Measurements from ENCODE around the gene KDM3B.
"Not testable (repeated sequence)": the region's sequence is repeated elsewhere in the genome, so short reads cannot be mapped to it uniquely, and the experiment has no call there.

KDM3B gene, protein sequence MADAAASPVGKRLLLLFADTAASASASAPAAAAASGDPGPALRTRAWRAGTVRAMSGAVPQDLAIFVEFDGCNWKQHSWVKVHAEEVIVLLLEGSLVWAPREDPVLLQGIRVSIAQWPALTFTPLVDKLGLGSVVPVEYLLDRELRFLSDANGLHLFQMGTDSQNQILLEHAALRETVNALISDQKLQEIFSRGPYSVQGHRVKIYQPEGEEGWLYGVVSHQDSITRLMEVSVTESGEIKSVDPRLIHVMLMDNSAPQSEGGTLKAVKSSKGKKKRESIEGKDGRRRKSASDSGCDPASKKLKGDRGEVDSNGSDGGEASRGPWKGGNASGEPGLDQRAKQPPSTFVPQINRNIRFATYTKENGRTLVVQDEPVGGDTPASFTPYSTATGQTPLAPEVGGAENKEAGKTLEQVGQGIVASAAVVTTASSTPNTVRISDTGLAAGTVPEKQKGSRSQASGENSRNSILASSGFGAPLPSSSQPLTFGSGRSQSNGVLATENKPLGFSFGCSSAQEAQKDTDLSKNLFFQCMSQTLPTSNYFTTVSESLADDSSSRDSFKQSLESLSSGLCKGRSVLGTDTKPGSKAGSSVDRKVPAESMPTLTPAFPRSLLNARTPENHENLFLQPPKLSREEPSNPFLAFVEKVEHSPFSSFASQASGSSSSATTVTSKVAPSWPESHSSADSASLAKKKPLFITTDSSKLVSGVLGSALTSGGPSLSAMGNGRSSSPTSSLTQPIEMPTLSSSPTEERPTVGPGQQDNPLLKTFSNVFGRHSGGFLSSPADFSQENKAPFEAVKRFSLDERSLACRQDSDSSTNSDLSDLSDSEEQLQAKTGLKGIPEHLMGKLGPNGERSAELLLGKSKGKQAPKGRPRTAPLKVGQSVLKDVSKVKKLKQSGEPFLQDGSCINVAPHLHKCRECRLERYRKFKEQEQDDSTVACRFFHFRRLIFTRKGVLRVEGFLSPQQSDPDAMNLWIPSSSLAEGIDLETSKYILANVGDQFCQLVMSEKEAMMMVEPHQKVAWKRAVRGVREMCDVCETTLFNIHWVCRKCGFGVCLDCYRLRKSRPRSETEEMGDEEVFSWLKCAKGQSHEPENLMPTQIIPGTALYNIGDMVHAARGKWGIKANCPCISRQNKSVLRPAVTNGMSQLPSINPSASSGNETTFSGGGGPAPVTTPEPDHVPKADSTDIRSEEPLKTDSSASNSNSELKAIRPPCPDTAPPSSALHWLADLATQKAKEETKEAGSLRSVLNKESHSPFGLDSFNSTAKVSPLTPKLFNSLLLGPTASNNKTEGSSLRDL (N-terminal part only)

DNA sequence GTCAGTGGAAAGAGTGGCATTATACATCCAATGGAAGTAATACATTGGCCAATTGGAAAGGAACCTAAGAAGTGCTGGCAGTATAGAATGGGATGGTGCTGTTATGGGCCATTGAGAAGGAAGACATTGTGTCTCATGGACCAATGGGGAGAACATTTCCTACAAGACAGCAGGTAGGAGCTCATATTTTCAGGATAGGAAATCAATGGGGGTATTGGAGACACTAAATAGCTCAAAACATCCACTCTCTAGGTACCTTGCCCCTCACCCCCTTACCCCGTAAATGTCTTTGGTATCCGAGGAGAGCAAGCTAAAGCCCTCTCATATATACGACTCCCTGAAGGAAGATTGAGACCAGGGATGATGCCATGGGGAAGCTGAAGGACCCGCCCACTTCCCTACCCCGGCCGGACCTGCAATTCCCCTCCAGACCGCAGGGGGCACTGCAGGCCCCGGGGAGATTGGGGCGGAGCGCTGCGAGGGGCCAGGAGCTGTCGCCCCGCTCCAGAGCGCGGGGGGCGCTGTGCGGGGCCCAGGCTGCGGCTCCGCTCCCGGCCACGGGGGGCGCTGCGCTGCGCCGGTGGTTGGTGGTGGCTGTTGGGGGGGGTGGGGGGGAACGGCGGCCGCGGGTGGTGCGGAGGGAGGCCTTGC, at the start of gene KDM3B:
TSS of gene KDM3B (plus strand) at position 615 of the 651 bp plus-strand sequence. CDS start 111 bp downstream, outside the sequence.
- H3K9me3 ChIP-seq (ENCODE audit: control insufficient read depth in 2 of 2, low read length in 2 of 2): peaks cover 3% of the 10 kb centered on the region in 2 donors
- H3K9ac ChIP-seq (ENCODE audit: low read length in 2 of 2): peak within 1 kb of the TSS; percentile 87 to 90
- H3K27me3 ChIP-seq (ENCODE audit: control insufficient read depth in 1 of 2, insufficient read depth in 2 of 2, low read length in 2 of 2): no peaks in the 10 kb centered on the region
- peak within 1 kb of the TSS; percentile 81 to 92 for H3K4me3 ChIP-seq (ENCODE audit: low read length in 2 of 2)
- peak within 1 kb of the TSS; percentile 84 for H3K27ac ChIP-seq (ENCODE audit: low read length)
- peaks cover 15 to 24% of the 10 kb centered on the region in 2 donors for H3K36me3 ChIP-seq (ENCODE audit: control insufficient read depth in 2 of 2, insufficient read depth in 2 of 2, low read length in 2 of 2)
- peaks cover 12% of the 10 kb centered on the region for H3K4me1 ChIP-seq (ENCODE audit: control insufficient read depth, insufficient read depth, low read length)

DNA sequence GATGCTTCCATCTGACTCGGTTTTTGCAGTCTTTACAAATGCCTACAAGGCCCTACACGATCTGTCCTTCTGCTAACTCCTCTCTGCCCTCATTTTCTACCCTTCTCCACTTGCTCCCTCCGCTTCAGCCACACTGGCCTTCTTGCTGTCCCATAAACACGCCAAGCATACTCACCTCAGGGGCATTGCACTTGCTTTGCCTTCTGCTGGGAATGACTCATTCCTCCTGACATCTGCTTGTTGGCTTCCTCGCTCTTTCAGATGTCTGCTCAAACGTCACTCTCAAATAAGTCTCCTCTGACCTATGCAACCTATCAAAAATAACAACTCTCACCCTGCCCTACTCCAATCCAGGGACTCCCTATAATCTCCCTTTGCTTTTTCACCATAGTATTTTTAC, 49.1 kb upstream of the KDM3B start:
- Histone ChIP-seq H3K27me3 (ENCODE audit: control insufficient read depth in 1 of 2, insufficient read depth in 2 of 2, low read length in 2 of 2) (no peaks in the 10 kb centered on the region), H3K9ac (ENCODE audit: low read length in 2 of 2) (no peak overlapping the region), H3K27ac (ENCODE audit: low read length) (no peak overlapping the region), H3K4me3 (ENCODE audit: low read length in 2 of 2) (no peak overlapping the region), H3K9me3 (ENCODE audit: control insufficient read depth in 2 of 2, low read length in 2 of 2) (no peaks in the 10 kb centered on the region), H3K4me1 (ENCODE audit: control insufficient read depth, insufficient read depth, low read length) (no peaks in the 10 kb centered on the region), H3K36me3 (ENCODE audit: control insufficient read depth in 2 of 2, insufficient read depth in 2 of 2, low read length in 2 of 2) (no peaks in the 10 kb centered on the region)

DNA sequence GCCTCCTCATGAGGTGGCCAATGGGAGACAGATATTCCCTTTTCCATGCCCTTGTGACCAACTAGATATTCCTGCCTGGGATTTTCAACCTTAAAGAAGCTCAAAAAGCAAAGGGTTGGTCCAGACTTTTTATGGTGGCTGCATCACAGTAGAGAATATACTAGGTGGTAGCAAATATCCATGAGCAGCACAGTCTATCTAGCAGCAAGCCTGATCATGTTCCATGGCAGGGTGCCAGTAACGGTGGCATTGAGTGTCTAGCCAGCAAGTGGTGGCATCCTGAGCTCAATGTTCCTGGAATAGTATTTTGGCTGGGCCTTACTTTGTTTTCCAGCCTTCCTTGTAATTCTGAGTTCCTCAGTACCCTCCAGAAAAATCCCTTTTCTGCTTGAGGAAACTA, 46.7 kb upstream of the KDM3B start:
- H3K27ac ChIP-seq (ENCODE audit: low read length): no peak overlapping the region
- H3K9me3 ChIP-seq (ENCODE audit: control insufficient read depth in 2 of 2, low read length in 2 of 2): no peaks in the 10 kb centered on the region
- no peaks in the 10 kb centered on the region for H3K36me3 ChIP-seq (ENCODE audit: control insufficient read depth in 2 of 2, insufficient read depth in 2 of 2, low read length in 2 of 2)
- no peak overlapping the region for H3K4me3 ChIP-seq (ENCODE audit: low read length in 2 of 2)
- no peaks in the 10 kb centered on the region for H3K4me1 ChIP-seq (ENCODE audit: control insufficient read depth, insufficient read depth, low read length)
- no peak overlapping the region for H3K9ac ChIP-seq (ENCODE audit: low read length in 2 of 2)
- H3K27me3 ChIP-seq (ENCODE audit: control insufficient read depth in 1 of 2, insufficient read depth in 2 of 2, low read length in 2 of 2): no peaks in the 10 kb centered on the region

DNA sequence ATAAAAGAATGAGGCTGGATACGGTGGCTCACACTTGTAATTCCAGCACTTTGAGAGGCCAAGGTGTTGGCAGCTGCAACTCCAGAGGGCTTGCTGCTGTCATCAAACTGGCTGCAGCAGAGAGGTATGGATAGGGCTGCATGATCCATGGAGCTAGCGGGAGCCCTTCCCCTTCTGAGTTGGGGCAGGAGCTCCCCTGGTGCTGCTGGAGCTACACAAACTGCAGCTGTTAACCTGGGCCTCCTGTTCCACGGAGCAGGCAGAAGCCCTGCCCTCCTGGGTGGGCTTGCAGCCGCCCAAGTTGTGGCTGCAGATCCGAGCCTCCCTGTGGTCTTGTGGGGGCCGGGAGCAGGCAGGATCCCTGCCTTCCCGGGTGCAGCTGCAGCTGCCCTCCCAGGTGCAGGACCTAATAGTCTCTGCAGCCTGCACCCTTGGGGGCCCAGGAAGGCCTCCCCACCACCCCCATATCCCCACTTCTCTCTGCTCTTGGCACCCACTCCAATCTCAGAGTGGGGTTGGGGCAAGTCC, 36.7 kb upstream of the KDM3B start:
- H3K36me3 ChIP-seq (ENCODE audit: control insufficient read depth in 2 of 2, insufficient read depth in 2 of 2, low read length in 2 of 2): no peaks in the 10 kb centered on the region

DNA sequence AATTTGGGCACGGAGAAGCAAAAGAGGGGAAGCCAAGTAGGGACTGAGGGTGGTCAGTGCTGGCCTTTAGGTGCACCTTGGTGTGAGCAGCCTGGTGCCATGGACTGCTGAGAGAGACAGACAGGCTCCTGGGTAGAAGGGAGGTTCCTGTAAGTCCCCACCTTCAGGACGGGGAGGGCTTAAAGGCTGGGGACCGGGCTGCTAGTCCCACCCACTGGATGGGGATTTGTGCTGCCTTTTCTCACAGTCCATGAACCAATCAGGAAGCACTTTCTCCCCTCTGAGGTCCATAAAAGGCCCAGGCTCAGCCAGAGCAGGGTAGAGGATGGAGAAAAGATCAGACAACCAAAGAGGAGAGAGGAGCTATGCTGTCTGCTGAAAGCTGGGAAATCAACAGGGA, 36.1 kb upstream of the KDM3B start:
- Histone ChIP-seq H3K9me3 (ENCODE audit: control insufficient read depth in 2 of 2, low read length in 2 of 2) (no peaks in the 10 kb centered on the region), H3K9ac (ENCODE audit: low read length in 2 of 2) (no peak overlapping the region), H3K27me3 (ENCODE audit: control insufficient read depth in 1 of 2, insufficient read depth in 2 of 2, low read length in 2 of 2) (no peaks in the 10 kb centered on the region), H3K4me1 (ENCODE audit: control insufficient read depth, insufficient read depth, low read length) (no peaks in the 10 kb centered on the region), H3K4me3 (ENCODE audit: low read length in 2 of 2) (no peak overlapping the region), H3K27ac (ENCODE audit: low read length) (no peak overlapping the region), H3K36me3 (ENCODE audit: control insufficient read depth in 2 of 2, insufficient read depth in 2 of 2, low read length in 2 of 2) (no peaks in the 10 kb centered on the region)

More for the DNA sequence above, 36.7 kb upstream of the KDM3B start:
- Histone ChIP-seq H3K9ac (ENCODE audit: low read length in 2 of 2) (no peak overlapping the region), H3K27ac (ENCODE audit: low read length) (no peak overlapping the region), H3K27me3 (ENCODE audit: control insufficient read depth in 1 of 2, insufficient read depth in 2 of 2, low read length in 2 of 2) (no peaks in the 10 kb centered on the region), H3K4me1 (ENCODE audit: control insufficient read depth, insufficient read depth, low read length) (no peaks in the 10 kb centered on the region), H3K4me3 (ENCODE audit: low read length in 2 of 2) (no peak overlapping the region), H3K9me3 (ENCODE audit: control insufficient read depth in 2 of 2, low read length in 2 of 2) (no peaks in the 10 kb centered on the region)

DNA sequence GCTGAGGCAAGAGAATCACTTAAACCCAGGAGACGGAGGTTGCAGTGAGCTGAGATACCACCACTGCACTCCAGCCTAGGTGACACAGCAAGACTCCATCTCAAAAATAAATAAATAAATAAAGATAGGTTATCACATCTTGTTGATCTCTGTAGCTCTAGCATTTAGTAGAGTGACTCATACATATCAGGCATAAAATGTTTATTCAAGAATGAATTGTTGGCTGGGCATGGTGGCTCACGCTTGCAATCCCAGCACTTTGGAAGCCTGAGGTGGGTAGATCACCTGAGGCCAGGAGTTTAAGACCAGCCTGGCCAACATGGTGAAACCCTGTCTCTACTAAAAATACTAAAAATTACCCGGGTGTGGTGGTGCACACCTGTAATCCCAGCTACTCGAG, 34.3 kb upstream of the KDM3B start:
- not testable (repeated sequence) for H3K27me3 ChIP-seq (ENCODE audit: control insufficient read depth in 1 of 2, insufficient read depth in 2 of 2, low read length in 2 of 2); H3K27ac ChIP-seq (ENCODE audit: low read length); H3K9me3 ChIP-seq (ENCODE audit: control insufficient read depth in 2 of 2, low read length in 2 of 2); H3K4me3 ChIP-seq (ENCODE audit: low read length in 2 of 2); H3K9ac ChIP-seq (ENCODE audit: low read length in 2 of 2); H3K36me3 ChIP-seq (ENCODE audit: control insufficient read depth in 2 of 2, insufficient read depth in 2 of 2, low read length in 2 of 2); H3K4me1 ChIP-seq (ENCODE audit: control insufficient read depth, insufficient read depth, low read length)

DNA sequence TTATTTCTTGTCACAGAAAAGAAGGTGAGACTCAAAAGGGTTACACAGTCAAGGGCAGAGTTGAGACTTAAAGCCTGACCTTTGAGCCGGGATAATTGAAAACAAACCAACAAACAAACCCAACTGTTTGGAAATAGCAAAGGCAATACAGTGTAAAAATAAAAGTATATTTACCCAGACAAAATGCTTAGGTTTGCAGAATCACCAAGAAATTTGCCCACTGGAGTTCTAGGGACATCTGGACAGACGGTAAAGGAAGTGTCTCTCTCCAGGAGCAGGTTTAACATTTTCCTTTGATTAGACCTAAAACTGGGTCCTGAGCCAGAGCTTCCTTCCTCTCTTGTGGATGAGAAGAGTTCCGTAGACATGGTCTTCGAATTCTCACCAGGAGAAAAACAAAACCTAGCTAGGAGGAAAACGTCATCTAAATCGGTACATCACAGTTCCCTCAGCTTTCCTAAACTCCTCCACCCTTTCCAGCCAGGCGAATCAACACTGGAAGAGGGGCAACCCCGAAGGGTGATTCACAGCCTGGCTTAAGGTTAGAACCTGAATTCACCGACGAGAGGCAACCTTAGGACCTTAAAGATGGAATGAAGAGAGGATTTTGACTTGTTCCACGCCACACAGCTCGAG, 21.6 kb upstream of the KDM3B start:
- Histone ChIP-seq H3K9ac (ENCODE audit: low read length in 2 of 2) (no peak overlapping the region), H3K4me3 (ENCODE audit: low read length in 2 of 2) (peak overlapping the region; percentile 53 to 81), H3K9me3 (ENCODE audit: control insufficient read depth in 2 of 2, low read length in 2 of 2) (no peaks in the 10 kb centered on the region), H3K4me1 (ENCODE audit: control insufficient read depth, insufficient read depth, low read length) (peaks cover 14% of the 10 kb centered on the region), H3K36me3 (ENCODE audit: control insufficient read depth in 2 of 2, insufficient read depth in 2 of 2, low read length in 2 of 2) (no peaks in the 10 kb centered on the region), H3K27me3 (ENCODE audit: control insufficient read depth in 1 of 2, insufficient read depth in 2 of 2, low read length in 2 of 2) (no peaks in the 10 kb centered on the region), H3K27ac (ENCODE audit: low read length) (no peak overlapping the region)

DNA sequence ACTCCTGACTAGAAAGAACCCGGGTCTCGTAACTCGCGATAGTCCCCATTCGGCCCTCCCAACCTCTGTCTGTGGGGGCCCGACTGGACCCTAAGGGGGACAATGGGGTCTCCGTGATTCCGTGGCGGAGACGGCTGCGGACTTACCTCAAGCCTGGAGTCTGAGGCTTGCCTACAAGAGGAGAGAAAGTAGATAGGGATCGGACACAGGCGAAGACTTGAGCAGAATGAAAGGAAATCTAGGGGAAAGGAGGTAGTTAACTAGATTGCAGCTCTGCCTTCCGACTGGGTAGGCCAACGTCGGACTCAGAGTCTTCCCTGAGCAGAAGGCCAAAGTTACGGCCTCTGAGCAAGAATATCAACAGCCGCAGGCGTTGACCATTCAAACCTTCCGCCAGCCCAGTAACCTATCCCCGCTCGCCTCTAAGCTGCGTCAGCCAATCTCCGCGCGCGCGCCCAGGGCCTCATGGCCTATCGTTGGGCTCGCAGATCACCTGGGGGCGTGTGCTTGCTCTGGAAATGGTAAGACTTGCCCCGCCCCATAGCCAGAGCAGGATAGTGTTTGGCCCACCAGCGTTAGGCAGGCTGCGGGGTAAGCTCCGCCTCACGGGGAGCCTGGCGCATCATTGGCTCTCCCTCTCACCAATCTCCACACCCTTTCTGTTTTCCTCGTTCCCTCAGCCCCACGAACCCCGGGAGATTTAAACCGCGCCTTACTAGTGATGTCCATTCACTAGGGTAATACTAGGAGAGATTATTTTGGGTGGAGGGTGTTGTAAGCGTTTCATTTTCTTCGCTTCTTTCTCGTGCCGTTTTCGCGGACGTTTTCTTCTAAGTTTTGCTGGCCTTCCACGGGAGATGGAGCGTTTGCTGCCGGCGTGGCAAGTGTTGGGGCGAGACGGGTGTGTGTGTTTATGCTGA, 20.8 kb upstream of the KDM3B start, which contains the start of gene CDC25C:
TSS of gene CDC25C (minus strand) at position 356 of the 920 bp plus-strand sequence. CDS start 624 bp downstream, outside the sequence.
- peak within 1 kb of the TSS; percentile 58 to 81 for H3K4me3 ChIP-seq (ENCODE audit: low read length in 2 of 2)
- H3K27ac ChIP-seq (ENCODE audit: low read length): no peak within 1 kb of the TSS
- no peaks in the 10 kb centered on the region for H3K36me3 ChIP-seq (ENCODE audit: control insufficient read depth in 2 of 2, insufficient read depth in 2 of 2, low read length in 2 of 2)
- H3K9ac ChIP-seq (ENCODE audit: low read length in 2 of 2): peak within 1 kb of the TSS; percentile 29 to 32
- H3K27me3 ChIP-seq (ENCODE audit: control insufficient read depth in 1 of 2, insufficient read depth in 2 of 2, low read length in 2 of 2): no peaks in the 10 kb centered on the region
- peaks cover 14% of the 10 kb centered on the region for H3K4me1 ChIP-seq (ENCODE audit: control insufficient read depth, insufficient read depth, low read length)
- no peaks in the 10 kb centered on the region for H3K9me3 ChIP-seq (ENCODE audit: control insufficient read depth in 2 of 2, low read length in 2 of 2)

DNA sequence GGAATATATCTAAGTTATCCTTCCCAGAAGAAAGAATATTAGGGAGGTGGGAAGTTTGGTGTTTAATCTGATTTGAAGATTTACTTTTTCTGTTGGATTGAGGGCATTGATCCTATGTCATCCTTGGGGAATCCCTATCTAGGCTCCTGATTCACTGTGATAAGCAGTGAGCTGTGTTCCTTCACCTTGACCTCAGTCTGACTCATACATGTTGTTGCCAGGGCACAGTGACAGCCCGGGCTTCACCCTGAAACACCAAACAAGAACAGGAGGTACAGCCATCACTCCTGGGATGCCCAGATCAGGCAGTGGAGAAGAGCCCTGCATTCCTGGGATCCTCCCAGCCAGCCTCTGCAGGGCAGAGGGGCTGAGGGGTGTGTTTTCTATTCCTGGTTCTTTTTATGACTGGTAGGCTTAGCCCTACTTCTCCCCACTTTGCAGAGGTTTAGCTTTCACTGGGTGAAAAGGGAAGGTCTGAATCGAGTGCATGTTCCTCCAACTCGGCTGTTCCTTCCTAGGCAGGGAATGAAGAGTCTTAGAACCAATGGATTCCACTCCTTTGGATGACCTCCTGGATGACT, 17.5 kb upstream of the KDM3B start:
- H3K9ac ChIP-seq (ENCODE audit: low read length in 2 of 2): no peak overlapping the region
- no peak overlapping the region for H3K4me3 ChIP-seq (ENCODE audit: low read length in 2 of 2)
- H3K27ac ChIP-seq (ENCODE audit: low read length): no peak overlapping the region
- no peaks in the 10 kb centered on the region for H3K9me3 ChIP-seq (ENCODE audit: control insufficient read depth in 2 of 2, low read length in 2 of 2)
- peaks cover 31% of the 10 kb centered on the region for H3K4me1 ChIP-seq (ENCODE audit: control insufficient read depth, insufficient read depth, low read length)
- H3K27me3 ChIP-seq (ENCODE audit: control insufficient read depth in 1 of 2, insufficient read depth in 2 of 2, low read length in 2 of 2): no peaks in the 10 kb centered on the region
- H3K36me3 ChIP-seq (ENCODE audit: control insufficient read depth in 2 of 2, insufficient read depth in 2 of 2, low read length in 2 of 2): no peaks in the 10 kb centered on the region
